OCI-LY1 (cell line): Measurements from ENCODE around the gene PDE3A.

ENCODE experiments used
- CTCF ChIP-seq: fragments of 200-600 bp; sonication (generic), shearing (Covaris generic); IDR thresholded peaks from 2 replicates; pipeline ENCODE4 v1.5.1; 2017; ENCODE audit warnings: mild to moderate bottlenecking, antibody characterized with exemption, low read length, moderate library complexity, mixed read lengths
- EZH2 ChIP-seq: fragments of 200-600 bp; sonication (generic), shearing (Covaris generic); IDR thresholded peaks from 2 replicates; pipeline ENCODE4 v1.8.0; 2017; ENCODE audit warnings: borderline replicate concordance, mixed run types, mild to moderate bottlenecking, antibody characterized with exemption, low read length, moderate library complexity, mixed read lengths

DNA sequence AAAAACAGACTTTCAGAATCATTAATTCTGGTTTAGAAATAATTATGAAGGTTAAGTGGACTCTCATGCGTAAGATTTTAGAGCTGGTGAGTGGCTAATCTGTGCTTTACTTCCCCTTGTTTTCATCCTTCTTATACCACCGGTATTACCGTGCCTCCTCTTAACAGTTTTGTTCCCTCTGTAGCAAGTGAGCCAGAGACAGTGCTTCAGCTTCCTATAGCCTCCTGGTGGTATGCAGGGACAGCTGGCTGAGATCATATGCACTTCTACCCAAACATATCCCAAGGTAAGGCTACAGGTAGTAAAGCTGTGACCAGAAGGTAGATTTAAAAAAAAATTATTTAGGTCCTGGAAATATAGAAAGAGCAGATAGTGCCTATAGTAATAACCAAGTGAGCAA lies 55.2 kb downstream of the PDE3A start:
- TF ChIP-seq CTCF (no peak), EZH2 (no peak)
